CD1c-positive myeloid dendritic cell (primary cell): Measurements from ENCODE around the gene SFT2D2.

ENCODE experiments used
- DNase-seq: peaks from one replicate; pipeline ENCODE4 v3.0.0-alpha.2; 2016; ENCODE audit errors: extremely low spot score

Gene SFT2D2

DNA sequence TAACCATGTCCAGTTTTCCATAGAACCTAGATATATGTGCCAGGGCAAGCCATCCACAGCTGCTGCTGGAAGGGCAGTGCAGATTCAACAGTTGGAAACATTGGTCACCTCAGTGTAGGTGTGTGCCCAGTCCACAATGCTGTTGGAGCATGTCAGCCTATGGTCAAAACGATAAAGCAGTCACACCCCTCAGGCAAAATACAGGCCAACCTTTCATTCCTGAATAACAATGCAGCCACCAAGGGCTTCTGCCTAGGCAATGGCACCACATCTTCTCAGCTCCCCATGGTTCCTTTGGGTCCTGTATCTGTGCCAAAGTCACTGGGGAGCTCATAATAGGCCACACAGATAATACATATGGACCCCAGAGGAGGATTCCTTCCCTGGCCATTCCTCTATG, 39.8 kb downstream of the SFT2D2 start:
- DNase-seq = no peak

DNA sequence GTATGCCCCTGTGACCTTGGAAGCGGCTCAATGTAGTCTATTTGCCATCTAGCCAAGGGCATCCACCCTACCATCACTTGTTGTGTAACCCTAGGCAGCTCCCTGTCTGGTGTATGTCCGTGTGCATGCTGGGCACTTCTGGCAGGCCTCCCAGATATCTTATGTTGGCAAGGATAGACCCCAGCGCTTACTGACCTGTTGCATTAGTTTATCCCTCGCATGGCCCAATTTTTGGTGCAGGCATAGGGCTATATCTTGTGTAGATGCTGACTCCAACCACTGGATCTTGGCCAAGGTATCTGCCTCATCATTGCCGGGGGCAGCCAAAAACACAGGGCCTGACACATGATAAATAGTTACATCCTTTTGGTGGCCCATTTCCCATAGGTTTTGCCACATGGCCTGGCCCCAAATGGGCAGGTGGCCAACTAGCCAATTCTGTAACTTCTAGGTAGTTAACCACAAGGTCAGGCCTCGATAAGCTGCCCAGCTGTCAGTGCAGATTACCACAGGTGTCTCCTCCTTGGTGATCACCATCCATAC, 40.9 kb downstream of the SFT2D2 start:
- no peak for DNase-seq

DNA sequence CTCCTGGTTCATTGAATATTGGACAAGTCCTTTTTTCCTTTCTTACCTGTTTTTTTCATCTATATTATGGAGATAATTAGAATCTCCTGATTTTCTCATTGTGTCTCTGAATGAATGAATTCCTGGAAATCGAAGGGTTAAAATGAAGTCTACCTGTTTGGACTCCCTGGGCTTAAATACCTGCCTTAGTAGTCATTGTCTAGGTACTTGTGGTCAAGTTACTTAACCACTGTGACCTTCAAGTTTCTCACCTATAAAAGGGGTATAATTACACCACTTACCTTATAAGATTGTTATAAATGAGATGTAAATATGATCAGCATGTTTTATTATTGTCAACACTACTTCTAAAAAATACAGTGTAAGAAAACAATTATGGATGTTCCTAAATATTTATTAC, 45.8 kb downstream of the SFT2D2 start:
- no peak for DNase-seq

DNA sequence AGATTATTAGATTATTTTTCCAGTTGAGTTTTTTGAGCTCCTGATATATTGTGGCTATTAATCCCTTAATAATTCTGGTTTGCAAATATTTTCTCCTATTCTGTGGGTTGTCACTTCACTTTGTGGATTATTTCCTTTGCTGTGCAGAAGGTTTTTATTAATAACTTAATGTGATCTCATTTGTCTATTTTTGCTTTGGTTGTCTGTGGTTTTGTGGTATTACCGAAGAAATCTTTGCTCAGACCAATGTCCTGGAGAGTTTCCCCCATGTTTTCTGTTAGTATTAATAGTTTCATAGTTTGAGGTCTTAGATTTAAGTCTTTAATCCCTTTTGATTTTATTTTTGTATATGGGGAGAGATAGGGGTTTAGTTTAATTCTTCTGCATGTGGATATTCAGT, 47.8 kb downstream of the SFT2D2 start:
- no peak for DNase-seq

DNA sequence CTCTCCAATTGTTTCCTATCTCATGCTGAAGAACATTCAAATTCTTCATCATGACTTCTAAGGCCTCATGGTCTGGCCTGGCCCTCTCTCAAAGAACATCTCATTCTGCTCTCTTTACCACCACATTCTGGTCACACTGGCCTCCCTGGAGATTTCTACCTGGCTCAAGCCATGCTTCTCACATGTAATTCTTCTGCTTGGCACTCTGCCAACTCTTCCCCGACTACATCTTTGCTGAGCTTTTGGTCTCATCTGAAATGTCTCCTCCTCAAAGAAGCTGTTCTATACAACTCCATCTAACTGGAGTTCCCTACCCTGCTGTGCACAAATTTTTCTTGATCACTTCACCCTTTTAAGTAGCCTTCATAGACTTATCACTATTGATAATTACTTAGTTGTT, 53.4 kb downstream of the SFT2D2 start:
- no peak for DNase-seq

DNA sequence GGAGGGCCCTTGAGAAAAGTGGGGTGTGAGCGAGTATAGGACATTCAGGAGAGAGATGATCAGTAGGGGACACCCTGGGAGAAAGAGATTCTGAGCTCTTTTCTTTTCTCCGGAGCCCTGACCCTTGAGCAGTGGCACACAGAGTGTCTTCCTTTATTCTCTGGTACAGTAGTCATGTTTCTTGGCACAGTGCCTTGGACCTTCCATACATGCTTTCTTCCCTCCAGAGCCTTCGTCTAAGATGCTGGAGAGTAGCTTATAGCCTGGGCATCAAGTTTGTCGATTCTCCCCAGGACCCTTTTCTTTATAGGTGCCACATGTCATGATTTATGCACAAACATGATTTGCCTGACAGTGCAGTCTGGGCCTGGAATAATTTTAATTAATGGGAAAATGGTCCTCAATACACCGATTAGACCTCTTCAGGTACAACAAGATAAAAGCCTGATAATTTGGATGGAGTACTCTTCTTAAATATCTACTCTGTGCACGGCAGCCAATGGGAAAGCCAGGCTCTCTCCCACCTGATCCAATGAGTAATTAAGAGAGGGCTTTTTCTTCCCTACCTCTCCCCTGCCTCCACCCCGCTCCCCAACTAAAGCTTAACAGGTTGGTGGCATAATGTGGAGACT, 54.6 kb downstream of the SFT2D2 start, which contains the start of gene TBX19:
TBX19 (plus strand) TSS at position 582 of the 632 bp plus-strand sequence. CDS start 214 bp downstream, outside the sequence.
- DNase-seq = no peak

DNA sequence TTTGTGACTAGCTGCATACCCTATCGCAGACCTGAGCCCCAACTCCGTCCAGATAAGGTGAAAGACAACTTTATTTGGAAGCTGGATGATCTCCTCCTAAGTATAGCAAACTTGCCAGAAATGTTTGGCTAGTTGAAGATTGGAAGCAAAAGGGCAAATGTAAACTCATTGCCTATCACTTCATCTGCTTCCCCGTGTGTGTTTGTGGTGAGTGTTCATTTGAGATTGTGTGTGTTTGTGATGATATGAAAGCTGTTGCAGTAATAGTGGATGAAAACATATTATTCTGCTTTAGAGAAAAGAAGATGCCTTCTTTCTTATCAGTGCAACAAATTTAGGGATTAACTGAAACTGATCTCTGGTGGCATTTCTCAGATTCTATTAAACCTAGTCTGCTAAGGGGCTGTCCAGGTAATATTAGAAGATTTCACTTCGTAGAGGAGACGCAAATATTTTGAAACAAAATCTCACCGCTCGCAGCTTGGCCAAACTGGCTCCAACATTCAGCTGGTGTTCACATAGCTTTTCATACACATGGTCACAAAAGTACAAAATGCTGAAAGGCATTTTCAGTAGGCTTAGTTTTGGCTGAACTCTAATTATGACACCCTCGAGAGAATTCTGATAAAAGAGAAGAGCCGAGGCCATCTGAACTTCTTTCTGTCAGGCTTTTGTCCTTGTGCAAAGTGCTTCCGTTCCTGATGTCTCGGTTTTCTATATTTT, 56.0 kb downstream of the SFT2D2 start:
- no peak for DNase-seq

DNA sequence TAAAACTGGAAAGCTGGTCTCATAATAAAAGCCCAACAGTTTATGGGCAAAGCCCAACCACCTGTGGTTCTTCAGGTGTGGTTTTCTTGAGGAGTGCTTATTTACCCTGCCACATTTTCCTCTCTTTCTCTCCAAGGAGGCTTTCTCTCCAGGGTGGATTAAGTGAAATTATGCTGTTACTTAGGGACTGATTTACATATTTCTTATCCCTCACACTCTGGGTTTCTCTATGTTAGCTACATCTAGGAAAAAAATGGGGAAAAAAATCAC, 59.7 kb downstream of the SFT2D2 start:
- DNase-seq = no peak

DNA sequence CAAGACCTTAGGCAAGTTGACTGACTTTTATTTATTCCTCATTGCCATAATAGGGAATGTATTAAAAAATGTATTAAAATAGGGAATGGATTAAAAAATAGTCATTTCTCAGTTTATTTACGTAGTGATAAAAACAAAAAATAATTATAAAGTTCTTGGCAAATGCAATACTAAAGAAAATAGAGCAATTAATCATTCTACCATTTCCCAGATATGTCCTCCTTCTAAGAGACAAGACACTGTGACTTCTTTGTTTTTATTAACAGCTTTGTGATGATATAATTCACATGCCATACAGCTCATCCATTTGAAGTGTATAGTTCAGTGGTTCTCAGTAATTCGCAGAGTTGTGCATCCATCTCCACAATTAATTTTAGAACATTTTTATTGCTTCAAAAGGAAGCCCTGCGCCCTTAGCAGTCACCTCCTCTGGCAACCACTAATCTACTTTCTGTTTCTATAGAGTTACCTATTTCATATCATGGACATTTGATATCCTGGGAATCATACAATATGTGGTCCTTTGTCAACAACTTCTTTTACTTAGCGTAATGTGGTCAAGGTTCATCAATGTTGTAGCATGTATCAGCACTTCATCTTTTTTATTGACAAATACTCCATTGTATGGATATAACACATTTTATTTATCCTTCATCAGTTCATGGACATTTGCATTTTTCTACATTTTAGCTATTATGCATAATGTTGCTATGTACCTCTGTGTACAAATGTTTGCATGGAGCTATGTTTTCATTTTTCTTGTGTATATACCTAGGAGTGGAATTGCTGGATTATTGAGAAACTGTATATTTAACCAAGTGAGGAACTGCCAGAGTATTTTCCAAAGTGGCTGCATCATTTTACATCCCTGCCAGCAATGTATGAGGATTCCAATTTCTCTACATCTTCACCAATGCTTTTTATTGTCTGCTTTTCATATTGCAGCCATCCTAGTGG, 60.4 kb downstream of the SFT2D2 start:
- no peak for DNase-seq

DNA sequence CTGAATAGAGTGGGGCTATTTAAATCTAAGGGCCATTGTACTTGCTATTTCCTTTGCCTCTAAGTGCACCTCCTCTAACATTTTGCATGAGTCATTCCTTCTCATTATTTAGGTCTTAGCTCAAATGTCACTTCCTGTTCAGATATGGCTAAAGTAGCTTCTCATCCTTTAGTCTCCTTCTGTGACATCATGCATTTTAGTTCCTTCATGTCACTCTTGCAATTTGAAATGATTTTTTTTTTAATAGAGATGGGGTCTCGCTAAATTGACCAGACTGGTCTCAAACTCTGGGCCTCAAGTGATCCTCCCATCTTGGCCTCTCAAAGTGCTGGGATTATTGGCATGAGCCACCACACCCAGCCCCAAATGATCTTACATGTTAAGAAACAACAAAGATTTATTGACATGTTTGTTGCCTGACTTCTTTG, 61.4 kb downstream of the SFT2D2 start:
- peak; percentile 1 for DNase-seq

DNA sequence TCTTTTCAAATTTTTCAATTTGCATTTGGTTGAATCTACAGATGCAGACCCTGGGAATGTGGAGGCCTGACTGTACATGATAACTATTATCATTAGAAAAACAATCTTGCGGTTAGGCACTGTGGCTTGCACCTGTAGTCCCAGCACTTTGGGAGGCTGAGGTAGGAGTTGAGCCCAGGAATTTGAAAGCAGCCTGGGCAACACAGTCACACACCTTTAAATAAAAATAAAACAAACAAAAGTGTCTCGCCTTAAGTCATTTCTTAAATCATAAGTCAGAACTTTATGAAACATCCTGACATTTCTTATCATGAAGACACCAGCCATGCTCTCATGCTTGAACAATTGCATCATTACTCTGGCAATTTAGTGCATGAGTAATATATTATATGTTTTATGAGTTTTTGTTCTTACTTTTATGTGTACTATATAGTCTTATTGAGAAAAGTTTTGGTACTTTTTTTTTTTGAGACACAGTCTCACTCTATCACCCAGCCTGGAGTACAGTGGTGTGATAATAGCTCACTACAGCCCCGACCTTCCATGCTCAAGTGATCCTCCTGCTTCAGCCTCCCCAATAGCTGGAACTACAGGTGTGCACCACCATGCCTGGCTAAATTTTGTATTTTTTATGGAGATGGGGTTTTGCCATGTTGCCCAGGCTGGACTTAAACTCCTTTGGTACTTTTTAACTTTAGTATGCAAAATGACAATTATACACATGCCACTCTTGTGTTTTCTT, 62.7 kb downstream of the SFT2D2 start:
- no peak for DNase-seq

DNA sequence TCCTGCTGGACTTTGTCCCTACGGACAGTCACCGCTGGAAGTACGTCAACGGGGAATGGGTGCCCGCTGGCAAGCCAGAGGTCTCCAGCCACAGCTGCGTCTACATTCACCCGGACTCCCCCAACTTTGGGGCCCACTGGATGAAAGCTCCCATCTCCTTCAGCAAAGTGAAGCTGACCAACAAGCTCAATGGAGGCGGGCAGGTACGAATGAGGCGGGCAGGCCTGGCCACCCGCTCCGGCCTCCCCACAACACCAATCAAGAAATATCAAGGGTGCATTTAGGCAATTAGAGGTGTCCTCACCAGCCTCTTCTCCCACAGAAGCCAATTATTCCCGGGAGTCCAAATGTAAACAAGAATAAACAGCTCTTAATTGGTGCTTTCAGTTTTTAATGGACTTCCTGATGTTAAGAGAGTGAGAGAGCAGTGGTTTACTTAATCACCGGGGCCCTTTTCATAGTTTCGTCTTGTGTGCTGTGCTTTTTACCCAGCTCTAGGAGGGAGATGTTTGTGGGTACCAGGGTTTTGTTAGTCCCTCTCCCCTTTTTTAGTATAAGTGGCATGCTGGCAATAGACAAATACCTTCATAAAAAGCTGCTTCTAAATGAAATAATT, 65.5 kb downstream of the SFT2D2 start:
- DNase-seq = no peak

DNA sequence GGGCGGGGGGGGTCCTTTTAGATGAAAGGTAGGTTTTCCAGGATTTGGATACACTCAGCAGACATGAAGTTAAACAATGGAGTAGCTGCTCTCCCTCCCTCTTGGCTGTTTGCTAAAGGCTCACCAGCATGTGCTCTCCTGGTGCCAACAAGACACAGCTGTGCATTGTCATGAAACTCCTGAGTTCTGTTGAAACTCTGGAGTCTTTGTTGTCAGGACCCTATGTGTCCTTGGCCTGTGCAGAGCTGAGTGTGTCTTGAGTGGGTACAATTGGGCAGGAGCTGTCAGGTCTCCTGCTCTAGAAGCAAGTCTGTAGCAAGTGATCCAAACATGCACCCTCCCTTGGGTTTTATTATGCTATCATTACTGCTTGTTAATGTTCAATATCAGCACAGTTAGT, 67.6 kb downstream of the SFT2D2 start:
- DNase-seq = no peak

DNA sequence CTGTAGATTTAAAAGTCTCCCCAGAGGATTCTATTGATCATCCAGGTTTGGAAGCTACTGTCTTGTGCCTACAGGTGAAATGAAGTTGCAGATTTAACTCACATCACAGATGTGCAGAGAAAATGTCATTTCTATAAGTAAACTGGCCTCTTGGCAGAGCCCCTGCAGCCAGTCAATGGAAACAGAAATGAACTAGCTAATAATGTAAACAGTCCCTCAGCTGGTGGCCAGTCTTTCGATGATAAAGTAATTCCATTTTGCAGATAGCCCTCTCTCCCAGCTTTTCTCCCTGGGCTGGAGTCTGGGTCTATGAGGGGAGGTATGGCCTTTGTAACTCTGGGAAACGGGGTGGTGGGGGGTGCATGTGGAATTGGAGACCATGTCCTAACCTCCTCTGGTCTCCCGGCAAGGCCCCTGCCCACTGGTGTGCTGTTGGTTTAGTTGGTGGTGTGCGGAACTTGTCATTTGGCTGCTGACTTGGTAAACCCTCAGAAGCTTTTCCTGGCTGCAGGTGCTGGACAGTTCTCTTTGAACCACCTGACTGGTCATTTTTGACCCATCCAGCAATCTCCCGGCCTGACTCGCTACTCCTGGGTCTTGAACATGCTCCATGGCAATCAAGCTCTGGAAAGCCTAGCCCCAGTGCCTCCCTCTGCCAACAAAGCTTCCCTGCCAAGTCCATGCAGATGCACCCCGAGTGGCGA, 69.8 kb downstream of the SFT2D2 start:
- DNase-seq = no peak

DNA sequence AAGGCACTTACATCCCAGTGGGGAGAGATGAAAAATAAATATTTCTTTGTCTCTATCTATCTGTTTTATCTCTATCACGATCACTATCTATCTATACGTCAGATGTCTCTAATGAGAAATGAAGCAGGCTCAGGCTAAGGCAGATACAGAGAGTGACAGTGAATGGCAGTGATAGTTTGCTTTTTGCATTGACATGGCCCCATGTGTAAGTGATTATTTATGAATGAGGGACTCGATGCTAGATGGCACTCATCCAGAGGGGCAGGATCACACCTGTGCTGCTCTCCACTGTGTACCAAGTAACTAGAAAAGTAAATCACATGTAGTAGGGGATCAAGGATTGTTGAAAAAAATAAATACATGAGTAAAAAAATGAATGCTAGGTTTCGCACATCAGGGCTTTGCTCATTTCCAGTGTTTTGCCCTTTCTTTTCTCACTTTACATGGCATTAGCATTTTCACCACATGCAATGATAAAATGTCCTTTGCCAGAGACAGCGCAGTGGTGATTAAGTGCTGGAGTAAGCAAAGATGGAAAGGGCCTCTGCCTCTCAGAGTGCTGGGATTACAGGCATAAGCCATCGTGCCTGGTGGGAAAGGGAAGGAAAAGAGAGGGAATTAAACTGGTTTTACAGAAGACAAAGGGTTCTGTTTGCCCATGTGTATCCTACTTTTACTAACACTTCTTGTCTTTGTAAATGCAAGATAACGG, 71.4 kb downstream of the SFT2D2 start:
- DNase-seq = no peak

DNA sequence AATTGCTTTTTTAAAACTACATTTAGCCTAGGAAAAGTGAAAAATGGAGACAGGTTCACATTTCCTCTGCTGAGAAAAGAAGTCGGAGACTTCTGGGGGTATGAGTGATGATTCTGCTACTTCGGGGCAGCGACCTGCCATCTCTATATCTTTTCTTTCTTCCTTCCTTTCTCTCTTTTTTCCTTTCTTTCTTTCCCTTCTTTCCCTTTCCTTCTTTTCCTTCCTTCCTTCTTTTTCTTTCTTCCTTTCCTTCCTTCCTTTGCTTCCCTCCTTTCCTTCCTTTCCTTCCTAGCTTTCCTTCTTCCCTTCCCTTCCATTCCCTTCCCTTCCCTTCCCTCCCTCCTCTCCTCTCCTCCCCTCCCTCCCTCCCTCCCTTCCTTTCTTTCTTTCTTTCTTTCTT, 72.6 kb downstream of the SFT2D2 start:
- DNase-seq = no peak

DNA sequence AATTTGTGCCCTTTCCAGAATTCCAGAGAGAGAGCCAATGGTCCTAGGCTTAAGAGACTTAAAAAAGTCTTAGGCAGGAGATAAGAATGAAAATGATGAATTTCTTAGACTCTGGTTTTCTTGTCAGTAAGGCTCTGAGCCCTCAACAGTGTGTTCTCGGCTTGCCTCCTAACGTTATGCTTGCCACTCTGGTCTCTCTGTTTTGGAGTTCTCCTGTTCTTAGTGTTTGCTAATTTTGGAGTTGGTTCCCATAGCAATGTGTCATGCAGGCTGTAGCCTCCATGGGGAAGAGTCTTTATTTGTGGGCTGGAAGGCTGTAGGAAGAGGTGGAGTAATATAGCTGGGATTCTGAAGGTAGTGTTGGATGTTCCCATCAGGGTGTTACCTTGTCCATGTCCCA, 74.8 kb downstream of the SFT2D2 start:
- DNase-seq = no peak

DNA sequence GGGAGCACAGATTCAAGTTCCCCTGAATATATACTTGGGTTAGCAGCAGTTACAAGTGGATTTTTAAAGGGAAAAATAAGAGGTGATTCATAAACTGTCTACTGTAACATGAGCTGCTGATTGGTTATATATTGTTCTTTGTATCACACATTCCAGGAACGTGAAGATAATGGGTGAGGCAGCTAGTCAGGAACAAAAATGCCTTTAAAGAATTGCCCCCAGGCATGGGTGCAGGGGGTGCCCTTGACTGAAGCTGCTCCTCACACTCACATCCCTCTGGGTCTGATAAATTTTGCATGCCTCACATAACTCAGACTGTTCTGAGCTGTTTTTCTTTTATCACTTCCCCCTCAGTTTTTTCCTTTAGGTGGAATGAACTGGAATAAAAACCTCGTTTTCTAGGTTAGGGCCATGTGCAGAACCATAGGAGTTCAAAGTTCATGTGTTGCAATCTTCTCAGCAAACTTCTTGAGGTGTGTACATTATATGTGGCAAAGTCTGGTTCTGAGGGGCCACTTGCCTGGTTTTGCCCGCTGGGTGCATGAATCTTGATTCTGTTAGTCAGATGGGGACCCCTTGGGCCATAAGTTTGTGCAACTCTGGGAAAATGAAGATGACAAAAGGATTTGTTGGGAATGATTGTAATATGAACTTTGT, 76.0 kb downstream of the SFT2D2 start:
- no peak for DNase-seq
